Measurements from ENCODE around the gene TENT4B.
A peak's percentile ranks its signal among the peaks of the same experiment; 100 is the strongest.

The TENT4B gene

DNA sequence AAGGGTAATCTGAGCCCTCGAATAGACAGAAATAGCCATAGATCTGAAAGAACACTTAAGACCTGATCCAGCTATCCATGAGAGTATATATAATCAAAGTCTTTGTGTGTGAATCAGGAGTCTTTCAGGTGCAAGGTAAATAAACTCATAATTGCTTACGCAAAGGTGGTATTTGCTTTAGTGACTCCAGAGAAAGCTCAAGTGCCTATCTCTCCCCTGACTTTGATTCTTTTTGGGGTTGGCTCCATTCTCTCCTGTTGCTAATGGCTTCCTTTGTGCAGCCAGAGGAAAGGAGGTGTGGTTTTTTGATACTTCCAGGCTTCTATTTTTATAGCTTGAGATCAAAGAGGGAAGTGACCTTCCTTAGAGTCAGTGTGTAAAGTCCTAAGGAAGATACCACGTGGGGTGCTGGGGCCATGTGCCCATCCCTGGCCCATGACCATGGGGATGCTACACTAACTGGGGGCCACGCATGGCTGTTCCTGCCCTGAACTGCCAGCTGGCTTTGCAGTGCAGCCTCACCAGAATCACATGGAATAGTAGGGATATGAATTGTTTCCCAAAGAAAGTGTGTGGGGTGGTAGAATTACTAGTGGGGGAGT lies 45.8 kb downstream of the TENT4B start:
- no peak for DNase-seq

DNA sequence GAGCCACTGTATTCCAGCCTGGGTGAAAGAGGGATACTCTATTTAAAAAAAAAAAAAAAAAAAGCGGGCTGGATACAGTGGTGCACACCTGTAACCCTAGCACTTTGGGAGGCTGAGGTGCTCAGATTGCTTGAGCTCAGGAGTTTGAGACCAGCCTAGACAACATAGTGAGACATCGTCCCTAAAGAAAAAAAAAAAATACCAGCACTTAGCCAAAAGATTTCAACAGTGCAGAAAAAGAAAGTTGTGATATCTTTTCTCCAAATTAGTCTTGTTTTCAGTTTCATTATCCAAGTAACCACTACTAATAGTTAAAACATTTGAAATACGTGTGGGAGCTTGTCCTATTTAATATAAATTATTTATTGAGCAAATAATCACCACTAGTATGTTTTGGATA lies 48.7 kb downstream of the TENT4B start:
- no peak for DNase-seq

DNA sequence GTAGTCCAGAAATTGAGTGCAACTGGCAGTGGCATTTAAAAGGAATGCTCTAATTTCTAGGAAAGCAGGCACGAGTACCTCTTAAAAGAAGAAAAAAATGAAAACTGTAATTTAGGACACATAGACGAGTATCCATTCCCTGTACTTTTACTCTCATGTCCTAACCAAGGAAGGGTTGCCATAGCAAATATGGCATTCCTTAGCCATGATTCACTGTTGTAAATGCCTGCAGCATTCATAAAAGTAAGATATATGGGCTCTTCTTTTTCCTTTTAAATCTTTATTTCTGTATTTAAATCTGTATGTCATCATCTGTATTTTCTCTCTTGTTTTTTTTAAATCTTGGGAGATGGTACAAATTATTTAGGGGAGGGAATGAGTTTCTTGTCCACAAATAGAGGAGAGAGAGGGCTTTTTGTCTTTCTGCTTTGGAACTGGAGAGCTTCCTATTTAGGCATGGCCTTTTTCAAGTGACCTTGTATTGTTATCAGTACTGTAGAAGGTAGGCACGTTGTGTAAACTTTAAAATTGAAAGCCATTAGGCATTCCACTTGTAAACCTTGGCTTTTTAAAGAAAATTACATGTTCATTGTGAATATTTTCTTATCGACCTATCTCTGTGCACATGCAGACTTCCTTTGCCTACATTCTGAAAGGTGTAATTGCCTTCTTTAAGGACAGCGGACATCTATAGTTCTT lies 50.0 kb downstream of the TENT4B start:
- DNase-seq: no peak

DNA sequence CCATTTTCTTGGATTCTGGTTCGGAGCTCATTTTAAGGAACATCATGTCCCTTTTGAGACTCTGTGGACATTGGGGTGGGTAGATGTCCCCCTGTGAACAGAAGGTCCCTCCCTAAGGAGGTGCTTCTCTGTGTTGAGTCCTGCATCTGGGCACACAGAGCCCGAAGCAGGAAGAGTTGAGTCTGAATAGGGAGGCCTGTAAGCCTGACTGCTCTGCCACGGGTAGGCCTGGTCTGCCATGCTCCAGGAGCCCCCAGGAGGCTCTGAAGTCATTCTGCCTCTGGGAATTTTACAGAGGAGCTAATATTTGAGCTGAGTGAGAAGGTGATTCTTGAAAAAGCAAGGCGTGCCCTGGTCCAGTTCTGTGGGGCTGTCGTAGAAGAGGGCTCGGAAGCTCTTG lies 50.6 kb downstream of the TENT4B start:
- no peak for DNase-seq

DNA sequence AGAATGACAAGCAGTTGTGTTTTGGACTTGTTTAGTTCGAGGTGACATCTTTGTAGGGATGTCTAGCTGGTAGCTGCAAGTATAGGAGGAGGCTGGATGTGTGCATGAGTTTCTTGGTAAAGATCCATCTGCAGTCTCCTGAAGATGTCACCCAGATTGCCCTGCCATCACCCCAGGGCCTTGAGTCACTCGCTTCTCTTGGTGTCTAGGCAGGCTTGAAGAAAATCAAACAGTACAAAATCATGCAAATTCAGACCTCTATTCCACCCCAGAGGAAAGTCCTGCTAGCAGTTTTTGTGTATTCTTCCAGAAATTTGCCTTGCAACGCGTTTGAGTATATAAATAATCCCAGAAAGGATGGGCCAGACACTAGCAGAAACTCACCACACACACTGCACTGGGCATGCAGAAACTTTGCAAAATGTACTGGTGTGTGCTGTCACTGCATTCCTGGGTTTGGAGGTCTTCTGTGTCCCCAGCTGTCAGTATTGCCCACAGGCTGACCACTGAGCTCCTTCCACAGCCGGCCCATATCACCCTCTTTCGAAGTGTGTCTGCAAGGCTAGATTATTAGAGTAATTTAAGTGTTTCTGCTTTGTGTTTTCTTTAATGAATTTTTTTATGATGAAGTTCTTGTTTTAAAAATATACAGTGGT lies 51.5 kb downstream of the TENT4B start:
- no peak for DNase-seq

DNA sequence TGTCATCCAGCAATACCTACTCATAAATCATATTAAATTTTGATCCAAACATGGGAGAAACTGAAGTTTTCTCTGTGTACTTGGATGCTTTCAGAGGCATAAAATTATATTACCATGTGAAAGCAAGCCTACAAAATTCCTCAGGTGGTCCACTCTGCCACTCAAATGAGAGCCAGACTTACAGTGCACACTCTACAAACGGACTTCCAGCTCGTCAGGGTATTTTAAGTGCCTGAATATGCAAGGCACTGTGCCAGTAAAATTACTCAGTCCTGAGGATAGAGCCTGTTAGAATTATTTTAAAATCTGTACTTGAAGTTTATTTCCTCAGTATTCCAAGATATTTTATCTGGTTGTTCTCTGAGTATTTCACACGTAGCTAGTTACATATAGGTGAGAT lies 54.5 kb downstream of the TENT4B start:
- no peak for DNase-seq

DNA sequence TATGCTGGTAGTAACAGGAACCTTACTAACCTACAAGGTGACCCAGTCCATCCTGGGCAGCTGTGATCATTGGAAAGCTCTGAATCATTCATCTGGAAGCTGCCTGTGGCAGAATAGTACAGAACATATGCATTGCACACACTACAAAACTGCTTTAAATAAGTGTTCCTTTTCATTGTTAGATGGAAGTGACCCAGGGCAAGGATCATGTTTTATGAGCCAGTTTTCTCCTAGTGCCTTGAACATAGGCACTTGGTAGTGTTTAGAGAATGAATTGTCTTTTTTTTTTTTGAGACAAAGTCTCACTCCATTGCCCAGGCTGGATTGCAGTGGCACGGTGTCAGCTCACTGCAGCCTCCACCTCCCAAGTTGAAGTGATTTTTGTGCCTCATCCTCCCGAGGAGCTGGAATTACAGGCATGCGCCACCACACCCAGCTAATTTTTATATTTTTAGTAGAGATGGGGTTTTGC lies 55.4 kb downstream of the TENT4B start:
- DNase-seq: no peak

DNA sequence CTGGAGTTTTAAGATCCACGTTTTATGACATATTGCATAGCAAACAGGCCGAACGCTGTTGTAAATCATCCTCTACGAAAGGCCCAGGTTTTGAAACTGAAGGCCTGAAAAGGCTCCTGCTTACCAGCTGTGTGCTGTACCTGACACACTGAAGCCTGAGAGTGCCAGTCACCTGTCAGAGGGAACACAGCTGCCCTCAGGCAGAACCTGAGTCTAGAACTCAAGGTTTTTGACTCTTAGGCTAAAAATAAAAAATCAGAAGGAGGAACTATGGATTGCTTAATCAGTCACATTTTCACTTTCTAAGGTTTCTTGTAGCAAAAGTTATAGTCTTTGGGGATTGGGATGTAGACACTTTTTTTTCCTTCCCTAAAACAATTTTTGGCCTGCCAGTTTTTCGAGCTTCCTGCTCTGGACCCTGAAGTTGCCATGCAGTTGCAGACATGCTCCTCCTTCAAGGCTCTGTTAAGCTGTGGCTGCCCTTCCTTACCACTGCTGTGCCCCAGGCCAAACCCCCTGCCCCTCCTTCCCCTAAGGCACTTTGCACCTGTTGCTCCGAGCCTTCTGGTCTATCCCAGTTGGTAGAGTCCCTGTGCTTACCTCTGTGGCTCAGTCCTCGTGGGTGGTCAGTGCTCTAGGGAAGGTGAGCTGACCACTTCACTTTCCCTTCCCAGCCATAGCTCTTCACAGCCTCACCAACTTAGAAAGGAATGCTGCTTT lies 56.6 kb downstream of the TENT4B start:
- DNase-seq: no peak

DNA sequence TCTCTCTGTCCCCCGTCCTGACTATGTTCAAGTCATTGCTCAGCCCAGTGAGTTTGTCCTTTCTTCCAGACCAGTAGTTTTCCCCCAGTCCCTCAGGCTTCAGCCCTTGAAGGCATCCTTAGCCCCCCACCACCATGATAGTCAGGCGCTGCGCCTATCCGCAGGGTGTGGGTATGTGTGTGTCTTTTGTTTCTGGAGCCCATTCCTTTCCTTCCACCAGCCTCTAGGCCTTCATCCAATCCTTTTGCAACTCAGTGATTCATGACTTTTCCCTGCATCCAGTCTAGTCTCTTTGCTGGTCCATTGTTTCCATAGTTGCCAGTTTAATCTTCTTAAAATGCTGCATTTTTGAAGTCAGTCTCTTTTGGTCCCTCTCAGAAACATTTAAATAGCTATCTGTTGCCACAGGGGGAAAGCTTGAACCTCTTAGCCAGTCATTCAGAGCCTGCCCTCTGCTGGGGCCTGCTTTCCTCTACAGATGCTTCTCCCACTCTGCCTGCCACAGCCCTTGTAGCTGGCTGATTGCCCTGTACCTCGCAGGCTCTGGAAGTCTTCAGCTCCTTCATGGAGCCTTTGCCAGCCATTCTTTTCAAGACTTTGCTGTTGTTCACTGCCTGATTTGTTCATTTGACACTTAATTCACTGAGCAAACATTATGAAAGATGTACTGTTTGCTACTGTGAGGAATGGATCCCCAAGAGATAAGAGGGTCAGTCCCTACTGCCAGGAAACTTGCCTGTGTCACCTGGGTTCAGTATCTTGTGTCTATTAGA lies 57.3 kb downstream of the TENT4B start:
- peak; percentile 65 for DNase-seq

DNA sequence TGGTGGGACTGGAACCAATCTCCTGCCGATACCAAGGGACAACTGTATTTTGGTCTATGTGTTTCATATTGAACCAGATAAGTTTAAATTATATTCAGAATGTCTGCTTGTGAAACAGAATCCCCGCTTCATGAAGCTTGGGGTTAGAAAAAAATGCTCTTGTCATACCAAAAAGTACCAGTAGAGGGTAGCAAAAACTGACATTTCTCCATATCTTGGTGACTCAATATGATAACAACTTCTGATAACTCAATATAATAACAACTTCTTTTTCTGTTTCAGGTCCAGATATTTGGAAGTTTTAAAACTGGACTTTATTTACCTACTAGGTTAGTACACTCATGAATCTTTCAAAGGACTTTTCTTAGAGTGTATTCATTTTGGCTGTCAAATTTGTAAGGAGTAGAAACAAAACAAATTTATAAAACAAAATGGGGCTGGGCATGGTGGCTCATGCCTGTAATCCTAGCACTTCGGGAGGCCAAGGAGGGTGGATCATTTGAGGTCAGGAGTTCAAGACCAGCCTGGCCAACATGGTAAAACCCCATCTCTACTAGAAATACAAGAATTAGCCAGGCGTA lies 60.9 kb downstream of the TENT4B start:
- DNase-seq: no peak

DNA sequence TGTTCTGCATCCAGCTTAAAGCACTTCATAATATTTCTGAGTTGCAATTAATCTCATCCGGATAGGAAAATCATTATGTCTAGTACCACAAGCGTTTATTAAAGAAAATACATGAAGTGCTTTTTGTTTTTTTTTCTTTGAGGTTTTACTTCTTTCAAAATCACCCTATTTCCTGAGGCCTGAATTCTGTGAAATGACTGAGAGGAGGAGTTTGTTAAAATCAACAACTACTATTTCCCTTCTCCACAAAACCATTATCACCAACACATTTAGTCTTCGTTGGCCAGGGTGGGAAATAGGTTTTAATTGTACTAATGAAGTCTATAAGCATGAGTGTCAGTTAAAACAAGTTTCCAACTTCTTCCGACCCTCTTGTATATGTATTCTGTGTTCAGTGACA lies 62.6 kb downstream of the TENT4B start:
- no peak for DNase-seq

DNA sequence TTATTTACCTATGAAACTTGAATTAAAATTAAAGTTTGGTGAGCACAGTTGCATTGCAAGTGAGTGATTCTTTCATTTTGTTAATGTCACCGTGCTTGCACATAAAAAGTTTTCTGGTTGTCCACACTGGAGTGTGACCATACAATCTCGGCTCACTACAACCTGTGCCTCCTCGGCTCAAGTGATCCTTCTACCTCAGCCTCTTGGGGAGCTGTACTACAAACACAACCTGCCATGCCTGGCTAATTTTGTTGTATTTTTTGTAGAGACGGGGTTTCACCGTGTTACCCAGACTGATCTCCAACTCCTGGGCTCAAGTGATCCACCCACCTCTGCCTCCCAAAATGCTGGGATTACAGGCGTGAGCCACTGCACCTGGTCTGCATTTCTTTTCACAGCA lies 63.1 kb downstream of the TENT4B start:
- no peak for DNase-seq

DNA sequence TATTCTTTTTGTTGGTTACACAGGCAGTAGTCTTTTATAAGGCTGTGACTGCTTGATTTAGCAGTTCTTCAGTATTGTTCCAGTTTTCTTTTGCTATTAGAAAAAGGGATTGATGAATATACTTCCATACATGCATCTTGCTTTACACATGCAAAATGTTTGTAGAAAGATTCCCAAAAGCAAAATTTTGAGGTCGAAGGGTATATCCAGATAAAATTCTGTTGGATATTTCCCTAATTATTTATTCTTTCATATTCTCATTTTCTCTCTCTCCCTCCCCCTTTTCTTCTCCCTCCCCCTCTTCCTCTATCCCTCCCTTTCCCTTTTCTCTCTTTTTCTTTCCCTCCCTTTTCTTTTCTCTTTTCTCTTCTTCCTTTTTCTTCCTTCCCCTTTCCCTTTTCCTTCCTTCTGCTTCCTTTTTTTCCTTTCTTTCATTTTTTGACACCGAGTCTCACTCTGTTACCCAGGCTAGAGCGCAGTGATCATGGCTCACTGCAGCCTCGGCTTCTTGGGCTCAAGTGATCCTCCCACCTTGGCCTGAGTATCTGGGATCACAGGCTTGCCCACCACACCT lies 66.4 kb downstream of the TENT4B start:
- no peak for DNase-seq

DNA sequence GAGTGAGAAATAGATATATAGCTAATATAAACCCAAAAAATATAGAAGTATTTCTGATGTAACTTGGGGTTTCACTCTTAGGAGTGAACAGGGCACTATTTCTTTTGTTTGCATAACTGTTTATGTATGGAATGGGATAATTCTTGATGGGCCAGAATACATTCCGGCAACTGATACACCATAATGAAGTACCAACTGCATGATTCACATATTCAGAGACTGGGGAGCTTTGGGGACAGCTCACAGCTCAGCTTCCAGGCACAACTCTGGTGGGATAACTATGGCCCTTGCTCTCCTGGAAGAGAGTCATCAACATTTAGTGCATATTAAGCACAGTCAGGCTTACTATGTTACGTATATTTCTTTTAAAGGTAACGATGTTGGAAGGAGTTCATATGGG lies 71.2 kb downstream of the TENT4B start:
- no peak for DNase-seq

DNA sequence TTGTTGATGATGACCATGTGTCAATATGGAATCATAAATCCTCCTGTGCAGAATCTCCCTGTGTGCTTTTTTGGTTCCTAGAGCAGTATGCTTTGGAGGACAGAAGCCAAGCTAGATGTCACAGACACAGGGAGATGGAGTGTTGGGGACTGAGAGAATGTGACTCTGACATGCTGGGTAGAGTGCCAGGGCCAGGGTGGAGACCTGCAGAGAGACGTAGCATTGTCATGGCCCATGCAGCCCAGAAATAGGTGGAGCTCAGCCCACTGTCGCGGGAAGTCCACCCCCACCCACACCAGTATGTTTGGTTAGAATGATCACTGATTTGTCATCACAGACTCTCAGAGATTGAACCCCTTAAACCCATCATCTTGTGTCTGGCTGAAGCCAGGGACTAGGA lies 74.0 kb downstream of the TENT4B start:
- no peak for DNase-seq

DNA sequence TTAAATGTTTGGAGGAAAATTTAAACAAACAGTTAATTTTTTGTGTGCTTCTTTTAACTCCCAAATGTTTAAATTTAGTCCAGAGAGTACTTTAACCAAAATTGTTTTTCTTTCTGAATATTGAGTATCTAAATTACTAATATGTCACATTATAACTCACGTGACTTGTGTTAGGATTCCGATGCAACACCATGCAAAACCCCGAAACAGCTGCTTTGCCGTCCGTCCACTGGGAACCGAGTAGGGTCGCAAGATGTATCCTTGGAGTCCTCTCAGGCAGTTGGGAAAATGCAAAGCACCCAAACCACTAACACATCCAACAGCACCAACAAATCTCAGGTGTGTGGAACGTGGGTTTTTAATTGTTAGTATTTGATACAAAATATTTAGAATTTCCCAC lies 74.6 kb downstream of the TENT4B start:
- no peak for DNase-seq

DNA sequence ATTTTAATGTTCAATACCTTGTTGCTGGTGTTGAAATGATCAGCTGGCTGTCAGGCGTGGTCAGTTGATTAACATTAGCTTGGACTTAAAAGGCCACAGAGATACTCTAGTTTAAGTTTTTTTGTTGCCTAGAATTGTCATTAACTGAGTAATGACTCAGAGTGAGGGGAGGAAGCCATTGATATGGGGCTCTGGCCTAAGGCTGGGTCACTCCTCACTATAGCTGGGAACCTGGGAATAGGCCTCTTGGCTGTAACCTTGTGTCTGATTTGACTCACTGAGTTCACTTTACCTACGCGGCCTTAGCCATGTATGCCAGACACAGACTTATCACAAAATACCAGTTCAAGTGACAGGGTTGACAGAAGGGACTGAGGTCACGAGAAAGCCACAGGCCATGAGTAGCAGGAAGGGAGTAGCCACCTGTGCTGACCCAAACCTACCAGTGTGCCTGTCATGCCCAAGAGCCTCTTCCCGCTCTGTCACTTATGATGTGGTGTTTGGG lies 75.3 kb downstream of the TENT4B start:
- DNase-seq: no peak

DNA sequence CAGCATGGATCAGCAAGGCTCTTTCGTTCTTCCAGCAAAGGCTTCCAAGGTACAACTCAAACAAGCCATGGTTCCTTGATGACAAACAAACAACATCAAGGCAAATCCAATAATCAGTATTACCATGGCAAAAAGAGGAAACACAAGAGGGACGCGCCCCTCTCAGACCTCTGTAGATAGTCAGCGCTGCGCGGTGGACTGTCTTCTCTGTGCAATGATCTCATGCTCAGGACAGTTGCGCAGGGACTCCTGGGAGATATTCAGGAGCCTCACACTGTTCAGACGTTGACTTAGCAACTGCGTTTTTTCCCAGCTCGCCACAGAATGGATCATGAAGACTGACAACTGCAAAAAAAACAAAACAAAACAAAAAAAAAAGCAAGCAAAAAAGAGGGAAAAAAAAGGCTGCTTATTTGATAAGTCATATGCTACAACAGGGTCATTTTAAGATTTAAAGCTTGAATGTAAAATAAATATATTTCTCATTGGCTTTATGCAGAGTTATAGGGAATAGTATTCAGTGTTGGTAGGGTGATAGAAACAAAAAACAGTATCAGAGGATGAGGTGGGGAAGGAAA lies 76.1 kb downstream of the TENT4B start:
- no peak for DNase-seq

DNA sequence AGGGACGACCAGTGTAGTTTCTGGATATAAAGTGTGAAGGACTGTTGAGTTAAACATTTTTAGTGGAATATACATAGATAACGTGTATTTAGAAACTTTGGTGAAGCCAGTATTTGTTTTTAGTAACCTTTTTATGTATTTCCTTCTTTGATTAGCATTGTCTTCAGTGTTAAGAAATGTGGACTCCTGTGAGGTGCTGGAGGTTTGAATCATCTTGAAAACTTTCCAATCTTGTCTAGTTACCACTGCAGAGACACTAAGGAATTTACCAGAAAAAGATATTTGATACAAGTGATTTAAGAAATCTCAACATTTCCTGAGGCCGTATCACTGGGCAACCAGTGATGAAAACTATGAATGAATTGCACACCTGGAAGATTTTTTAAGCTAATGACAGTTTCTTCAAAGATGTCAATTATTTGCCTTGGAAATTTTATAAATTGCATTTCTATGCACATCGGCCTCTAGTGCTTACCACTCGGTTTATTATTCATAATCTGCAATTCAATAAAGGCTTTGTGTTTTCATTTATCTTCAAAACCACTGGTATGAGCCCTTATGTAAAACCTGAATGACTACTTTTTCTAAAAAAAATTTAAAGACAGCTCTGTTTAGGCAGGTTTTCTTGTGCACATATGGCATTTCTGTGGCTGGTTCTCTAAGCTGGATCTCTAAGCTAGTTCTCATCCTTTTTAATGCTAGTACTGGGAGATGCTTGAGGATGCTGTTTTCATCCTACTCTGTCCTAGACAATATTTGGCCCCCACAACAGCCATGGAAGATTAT lies 81.9 kb downstream of the TENT4B start:
- no peak for DNase-seq

DNA sequence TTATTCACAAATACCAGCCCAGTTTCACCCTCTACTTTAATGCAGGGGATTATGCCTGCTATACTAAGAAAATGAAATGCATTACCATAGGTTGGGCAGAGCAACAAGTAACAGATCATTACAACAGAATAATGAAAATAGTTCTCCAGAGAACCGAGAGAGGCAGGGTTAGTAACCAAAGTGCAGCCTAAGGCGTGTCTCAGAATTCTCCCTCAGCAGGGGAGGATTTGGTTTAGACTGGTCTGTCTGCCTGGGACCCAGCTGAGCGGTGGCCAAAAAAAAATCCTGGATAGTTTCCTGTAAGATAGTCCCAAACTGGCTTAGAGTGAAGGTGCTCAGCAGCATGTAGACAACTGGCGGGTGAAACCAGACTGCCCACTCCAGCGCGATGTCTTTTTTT lies 82.5 kb downstream of the TENT4B start:
- no peak for DNase-seq

DNA sequence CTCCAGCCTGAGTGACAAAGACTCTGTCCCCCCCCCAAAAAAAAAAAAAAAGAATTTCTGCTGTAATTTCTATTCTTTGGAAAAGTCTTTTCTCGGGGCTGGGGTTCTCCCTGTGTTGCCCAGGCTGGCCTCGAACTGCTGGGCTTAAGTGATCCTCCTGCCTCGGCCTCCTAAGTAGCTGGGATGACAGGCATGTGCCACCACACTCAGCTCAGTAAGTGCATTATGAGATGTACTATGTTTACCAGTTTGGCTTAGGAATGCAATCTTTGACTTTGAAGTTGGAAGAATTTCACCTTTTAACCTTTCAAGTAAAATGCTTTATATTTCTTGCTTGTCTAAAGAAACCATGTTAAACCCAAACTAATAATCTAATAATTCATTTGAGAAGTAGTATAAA lies 85.2 kb downstream of the TENT4B start:
- no peak for DNase-seq
